WTC11 (cell line): ENCODE results near the gene C17orf107. TPM values are rescaled to one million over a fixed set of nuclear protein-coding genes. Genes with fewer than 3 reads are reported as not detected.

ENCODE experiments used
- ATAC-seq: fragments of 200-7000 bp; cut with Tn5 transposase; 2 replicates; pipeline ENCODE4 v1.10.0; 2021; ENCODE audit warnings: mild to moderate bottlenecking, moderate library complexity
- CTCF ChIA-PET: fragments of 300-600 bp; sonication (Branson Sonifier 250); formaldehyde crosslinking; loops from one replicate; lab custom pipeline; 2021; ENCODE audit warnings: antibody characterized with exemption; lab: Charles Lee
- POLR2A ChIA-PET: fragments of 350-600 bp; sonication (Branson Sonifier 250); formaldehyde crosslinking; loops from one replicate; lab custom pipeline; 2021; ENCODE audit warnings: antibody characterized with exemption; lab: Charles Lee
- DNase-seq: peaks from one replicate; pipeline ENCODE4 v3.0.0; 2021; ENCODE audit warnings: low spot score
- H3K27ac Mint-ChIP-seq: 2 replicates; pipeline ENCODE4 v1.8.0; 2021; ENCODE audit warnings: mixed read lengths
- H3K27me3 Mint-ChIP-seq: 2 replicates; pipeline ENCODE4 v1.8.0; 2021; ENCODE audit warnings: low read depth, mild to moderate bottlenecking, moderate library complexity, mixed read lengths
- H3K36me3 Mint-ChIP-seq: 2 replicates; pipeline ENCODE4 v1.8.0; 2021; ENCODE audit warnings: mixed read lengths
- H3K4me1 Mint-ChIP-seq: 2 replicates; pipeline ENCODE4 v1.8.0; 2022; ENCODE audit warnings: mixed read lengths
- H3K4me3 Mint-ChIP-seq: 2 replicates; pipeline ENCODE4 v1.8.0; 2021; ENCODE audit warnings: mild to moderate bottlenecking, moderate library complexity, mixed read lengths
- H3K9me3 Mint-ChIP-seq: 2 replicates; pipeline ENCODE4 v1.8.0; 2021; ENCODE audit warnings: mixed read lengths
- ARID4B ChIP-seq: sonication (generic); formaldehyde crosslinking; IDR thresholded peaks from 2 replicates; pipeline ENCODE4 v1.8.0; 2023; ENCODE audit warnings: missing genetic modification reagents, mild to moderate bottlenecking, borderline replicate concordance
- CREB1 ChIP-seq: sonication (generic); formaldehyde crosslinking; IDR thresholded peaks from 2 replicates; pipeline ENCODE4 v1.8.0; 2023; ENCODE audit warnings: mild to moderate bottlenecking, missing genetic modification reagents
- IRF2 ChIP-seq: sonication (generic); formaldehyde crosslinking; IDR thresholded peaks from 2 replicates; pipeline ENCODE4 v1.8.0; 2022; ENCODE audit warnings: low read depth, missing genetic modification reagents, borderline replicate concordance
- KAT7 ChIP-seq: sonication (generic); formaldehyde crosslinking; IDR thresholded peaks from 2 replicates; pipeline ENCODE4 v1.8.1; 2023; ENCODE audit warnings: missing genetic modification reagents, mild to moderate bottlenecking, borderline replicate concordance
- NR3C1 ChIP-seq: sonication (generic); formaldehyde crosslinking; conservative IDR thresholded peaks from 2 replicates; pipeline ENCODE4 v1.8.1; 2023; ENCODE audit warnings: low read depth, mild to moderate bottlenecking, missing genetic modification reagents
- SMAD3 ChIP-seq: sonication (generic); formaldehyde crosslinking; IDR thresholded peaks from 2 replicates; pipeline ENCODE4 v1.8.0; 2022; ENCODE audit warnings: missing genetic modification reagents, mild to moderate bottlenecking, borderline replicate concordance
- STAT6 ChIP-seq: sonication (generic); formaldehyde crosslinking; conservative IDR thresholded peaks from 2 replicates; pipeline ENCODE4 v1.8.1; 2023; ENCODE audit warnings: mild to moderate bottlenecking, low read depth, missing genetic modification reagents, moderate library complexity
- TCF7 ChIP-seq: sonication (generic); formaldehyde crosslinking; IDR thresholded peaks from 2 replicates; pipeline ENCODE4 v1.8.0; 2022; ENCODE audit warnings: mild to moderate bottlenecking, low read depth, missing genetic modification reagents, moderate library complexity
- ZNF532 ChIP-seq: fragments of 250-450 bp; sonication (Bioruptor Pico); IDR thresholded peaks from 2 replicates; pipeline ENCODE4 v1.9.0; 2021; ENCODE audit warnings: mild to moderate bottlenecking, borderline replicate concordance
- total RNA-seq: library from RNA; stranded (reverse); gene quantifications from 3 replicates; pipeline ENCODE4 v1.2.3, GENCODE V29; 2021

Gene C17orf107
- total RNA-seq, 1 experiment from 2014 or later: 8.7 TPM

GRCh38 chr17:4940555-4941318 lies 41.4 kb downstream of the C17orf107 start (continued):
- TF ChIP-seq ZNF532 (CRISPR knock-in tag) (no peak), TCF7 (CRISPR knock-in tag) (no peak), IRF2 (CRISPR knock-in tag) (no peak), SMAD3 (CRISPR knock-in tag) (0 out of 2 replicates have a peak, but pooled peaks have one; percentile 17)

DNA sequence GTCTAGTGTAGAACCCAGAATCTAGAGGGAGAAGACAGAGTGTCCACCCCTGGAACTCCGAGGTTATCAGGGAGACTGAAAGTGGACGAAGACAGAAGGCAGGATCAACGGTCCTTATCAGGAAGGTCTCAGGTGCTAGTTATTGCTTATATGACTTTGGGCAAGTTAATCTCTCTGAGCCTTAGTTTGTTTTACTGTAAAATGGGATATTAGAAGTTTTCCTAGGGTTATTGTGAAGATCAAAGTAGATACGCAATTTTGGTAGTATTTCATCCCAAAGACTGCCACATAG lies 41.9 kb downstream of the C17orf107 start:
- TF ChIP-seq NR3C1 (CRISPR knock-in tag) (no peak), IRF2 (CRISPR knock-in tag) (no peak), KAT7 (no peak), STAT6 (CRISPR knock-in tag) (no peak), ARID4B (CRISPR knock-in tag) (no peak), CREB1 (CRISPR knock-in tag) (no peak)
- Mint-ChIP-seq H3K27ac (peak overlapping the region; percentile 98), H3K27me3 (no peaks in the 10 kb centered on the region), H3K36me3 (peaks cover 52% of the 10 kb centered on the region), H3K4me1 (peaks cover 36% of the 10 kb centered on the region), H3K4me3 (peak overlapping the region; percentile 96), H3K9me3 (no peaks in the 10 kb centered on the region)
- CTCF ChIA-PET: interaction anchor here (0.9 kb wide), 1 partner anchor 37 kb away, joined by 3 read pairs; no protein-coding TSS in a partner anchor
- no peak for DNase-seq
- no peak for ATAC-seq
- POLR2A ChIA-PET: interaction anchor here (2.6 kb wide), 1 partner anchor 26 kb away, joined by 38 read pairs; the partner anchor contains the start of gene SPAG7
